GM12878 (cell line): ENCODE measurements around the gene AKAP8. TPM values are rescaled to one million over a fixed set of nuclear protein-coding genes. Genes with fewer than 3 reads are reported as not detected.

Experiments
- ATAC-seq: fragments of 200-7000 bp; cut with Tn5 transposase; 3 replicates; pipeline ENCODE4 v1.9.1; 2020; ENCODE audit warnings: mild to moderate bottlenecking, moderate library complexity
- BruUV-seq: library from RNA; stranded (reverse); fragments of 400-500 nt; replicated peaks from 2 replicates; lab custom pipeline; 2021; lab: Mats Ljungman, UMichigan
- CTCF ChIA-PET: fragments of 300-600 bp; sonication (Branson Sonifier 250); formaldehyde crosslinking; extraction: SDS; loops from one replicate; lab custom pipeline; 2021; ENCODE audit warnings: inconsistent platforms; lab: Yijun Ruan, JAX
- POLR2A ChIA-PET: fragments of 350-600 bp; formaldehyde crosslinking; extraction: SDS; loops from one replicate; lab custom pipeline; 2021; ENCODE audit warnings: inconsistent platforms; lab: Charles Lee
- RAD21 ChIA-PET: fragments of 300-600 bp; sonication (Branson Sonifier 250); formaldehyde crosslinking; loops from one replicate; lab custom pipeline; 2023; ENCODE audit warnings: antibody characterized with exemption; ENCODE audit not compliant: unreplicated experiment; lab: Charles Lee
- SMC1A ChIA-PET: fragments of 300-600 bp; sonication (Branson Sonifier 250); formaldehyde crosslinking; loops from one replicate; lab custom pipeline; 2023; ENCODE audit not compliant: unreplicated experiment, uncharacterized antibody; lab: Charles Lee
- DNase-seq: peaks from one replicate; pipeline ENCODE4 v3.0.0-alpha.2; 2011; ENCODE audit warnings: low read depth, low spot score
- FAIRE-seq: peaks from 3 replicates; lab custom pipeline; 2011; peaks lifted over from hg19 to GRCh38; lab: Jason Lieb, UNC
- H2AFZ ChIP-seq: 2 replicates; pipeline ENCODE4 v1.6.0; 2011; ENCODE audit warnings: low read depth, low read length, control low read depth; ENCODE audit not compliant: control insufficient read depth
- H3K27ac ChIP-seq: 2 replicates; pipeline ENCODE4 v1.5.1; 2011; ENCODE audit warnings: control low read depth; ENCODE audit not compliant: control insufficient read depth, insufficient read depth
- H3K27me3 ChIP-seq, 2 experiments: replicated peaks in 1 of 2; 2 replicates each; pipeline versions ENCODE4 v1.6.0 to v1.6.1; 2011; ENCODE audit warnings: low read length in 1 of 2; ENCODE audit not compliant: control insufficient read depth in 2 of 2, insufficient read depth in 2 of 2
- H3K36me3 ChIP-seq, 2 experiments: 2 replicates each; pipeline ENCODE4 v1.5.1; 2011; ENCODE audit warnings: low read length in 1 of 2; ENCODE audit not compliant: control insufficient read depth in 2 of 2, insufficient read depth in 2 of 2
- H3K4me1 ChIP-seq: 2 replicates; pipeline ENCODE4 v1.6.1; 2011; ENCODE audit warnings: mild to moderate bottlenecking, low read length, moderate library complexity, mixed read lengths; ENCODE audit not compliant: control insufficient read depth, insufficient read depth
- H3K4me2 ChIP-seq: 2 replicates; pipeline ENCODE4 v1.6.0; 2011; ENCODE audit warnings: control low read depth; ENCODE audit not compliant: control insufficient read depth, insufficient read depth
- H3K4me3 ChIP-seq: fragments of 200-600 bp; sonication (generic); 2 replicates; pipeline ENCODE4 v1.5.1; 2016
- H3K79me2 ChIP-seq: 2 replicates; pipeline ENCODE4 v1.6.0; 2011; ENCODE audit warnings: low read length; ENCODE audit not compliant: control insufficient read depth, insufficient read depth
- H3K9ac ChIP-seq: 2 replicates; pipeline ENCODE4 v1.8.0; 2011; ENCODE audit warnings: low read length, control low read depth, mixed read lengths; ENCODE audit not compliant: control insufficient read depth, insufficient read depth
- H3K9me3 ChIP-seq: replicated peaks from 3 replicates; pipeline ENCODE4 v1.5.1; 2011; ENCODE audit warnings: mild to moderate bottlenecking, low read length; ENCODE audit not compliant: control insufficient read depth, insufficient read depth
- H4K20me1 ChIP-seq: 2 replicates; pipeline ENCODE4 v1.6.0; 2011; ENCODE audit not compliant: control insufficient read depth, insufficient read depth
- ATF7 ChIP-seq: fragments of 450-650 bp; IDR thresholded peaks from 2 replicates; pipeline ENCODE4 v1.6.1; 2016; ENCODE audit warnings: low read depth, mild to moderate bottlenecking
- CBX5 ChIP-seq: sonication (generic); IDR thresholded peaks from 2 replicates; pipeline ENCODE4 v1.6.1; 2016; ENCODE audit warnings: low read depth, moderate library complexity, mild to moderate bottlenecking, inconsistent platforms
- CHD4 ChIP-seq: fragments of 200-600 bp; sonication (generic); IDR thresholded peaks from 2 replicates; pipeline ENCODE4 v1.6.1; 2016; ENCODE audit warnings: mild to moderate bottlenecking
- E2F4 ChIP-seq: IDR thresholded peaks from 2 replicates; pipeline ENCODE4 v1.6.1; 2012; ENCODE audit warnings: low read depth, low read length, improper control_type of control experiment
- EZH2 ChIP-seq: IDR thresholded peaks from 2 replicates; pipeline ENCODE4 v1.6.1; 2012; ENCODE audit warnings: low read depth, mild to moderate bottlenecking, control low read depth, inconsistent platforms, low read length, borderline replicate concordance; ENCODE audit not compliant: control insufficient read depth
- IKZF1 ChIP-seq: fragments of 450-650 bp; conservative IDR thresholded peaks from 2 replicates; pipeline ENCODE4 v1.6.1; 2017; ENCODE audit warnings: antibody characterized with exemption, mild to moderate bottlenecking
- IRF4 ChIP-seq: IDR thresholded peaks from 2 replicates; pipeline ENCODE4 v1.6.1; 2011; ENCODE audit warnings: low read depth, low read length
- NKRF ChIP-seq: fragments of 450-650 bp; conservative IDR thresholded peaks from 2 replicates; pipeline ENCODE4 v1.6.1; 2017; ENCODE audit warnings: mild to moderate bottlenecking, moderate library complexity
- PAX5 ChIP-seq: IDR thresholded peaks from 2 replicates; pipeline ENCODE4 v1.6.1; 2011; ENCODE audit warnings: low read depth, low read length, borderline replicate concordance
- RCOR1 ChIP-seq: conservative IDR thresholded peaks from 2 replicates; pipeline ENCODE4 v1.6.1; 2012; ENCODE audit warnings: low read depth, low read length, improper control_type of control experiment
- SMC3 ChIP-seq: IDR thresholded peaks from 2 replicates; pipeline ENCODE4 v1.6.1; 2011; ENCODE audit warnings: low read length, improper control_type of control experiment, borderline replicate concordance
- TCF12 ChIP-seq: IDR thresholded peaks from 2 replicates; pipeline ENCODE4 v1.6.1; 2011; ENCODE audit warnings: low read depth, mild to moderate bottlenecking, low read length
- ZBTB11 ChIP-seq: fragments of 450-650 bp; formaldehyde crosslinking; IDR thresholded peaks from 2 replicates; pipeline ENCODE4 v1.5.0; 2022; ENCODE audit warnings: mild to moderate bottlenecking, missing genetic modification characterization
- WGBS: methylation state at CpG from one replicate; pipeline ENCODE4 v1.1.6; 2016; ENCODE audit warnings: low lambda C conversion rate; ENCODE audit not compliant: insufficient replicate concordance, insufficient coverage; ENCODE audit errors: missing lambda C conversion rate; 5-methylcytosine and 5-hydroxymethylcytosine counted together
- in situ Hi-C: fragments of 300-500 bp; cut with MboI; formaldehyde crosslinking; loops from 9 replicates; pipeline ENCODE4 v1.14.3; 2018; ENCODE audit warnings: mixed read lengths
- intact Hi-C: fragments of 100-400 bp; cut with micrococcal nuclease; formaldehyde crosslinking; loops from one replicate; pipeline ENCODE4 v1.14.2; 2022; ENCODE audit not compliant: unreplicated experiment
- polyA plus RNA-seq, 11 experiments: library from polyadenylated mRNA; depleted of rRNA in 4 of 11; unstranded in 6 of 11; stranded (reverse) in 5 of 11; fragments of >200 nt; fragmentation: Nextera tagmentation in 4 of 11; fragmentation: Illumina TruSeq in 1 of 11; extraction: Ambion mirVana in 4 of 11; extraction: Trizol in 1 of 11; gene quantifications; 1 replicate in 1 of 11; 2 replicates in 10 of 11; pipeline versions ENCODE4 v1.2.1 to v1.2.3, GENCODE V29; 2011 to 2016; ENCODE audit warnings: inconsistent platforms in 2 of 11, missing spikeins in 2 of 11, low read depth in 1 of 11
- total RNA-seq, 4 experiments: library from RNA; depleted of rRNA in 3 of 4; stranded (reverse); fragments of >200 nt in 3 of 4; fragmentation: Illumina TruSeq in 1 of 4; extraction: Trizol in 1 of 4; gene quantifications; 2 replicates each; pipeline versions ENCODE4 v1.2.1 to v1.2.3, GENCODE V29; 2013 to 2021

AKAP8 gene
- total and polyA plus RNA-seq, 10 of the 15 experiments (the other 5 are each of a cell fraction or from before 2014, with no cell fraction given): 5.3 to 57.7 (median 20.6) TPM

GRCh38 chr19:15313649-15314279, 65.8 kb downstream of the AKAP8 start (continued):
- no peak for TF ChIP-seq SMC3
- TF ChIP-seq, all 136 proteins: peak for 0

- no peak overlapping the region for H3K27ac ChIP-seq
- TF ChIP-seq TCF12 (no peak), NKRF (no peak), ZBTB11 (CRISPR knock-in tag) (no peak), IKZF1 (no peak), CBX5 (no peak), IRF4 (no peak), ATF7 (no peak), EZH2 (no peak), RCOR1 (no peak), E2F4 (no peak), PAX5 (no peak), CHD4 (no peak)
- TF ChIP-seq, all 136 proteins: peak for 0
- H3K9ac ChIP-seq: no peak overlapping the region
- SMC1A ChIA-PET: interaction anchor here (1.1 kb wide), 1 partner anchor 9 kb away, joined by 3 read pairs; no protein-coding TSS in a partner anchor
- H3K4me1 ChIP-seq: peaks cover 5% of the 10 kb centered on the region; the same call in 1 of the 2 replicates
- no TSS peak for BruUV-seq
- no peak overlapping the region for H3K4me2 ChIP-seq
- no peak for FAIRE-seq
- peaks cover 18% of the 10 kb centered on the region for H4K20me1 ChIP-seq
- CTCF ChIA-PET: no interaction called here
- H3K9me3 ChIP-seq: peaks cover 5% of the 10 kb centered on the region
- intact Hi-C loops: no loop called here
- 97% methylated on average over 2 of the region's 2 CpGs for WGBS
- DNase-seq: no peak
- no peak overlapping the region for H3K4me3 ChIP-seq
- ATAC-seq: no peak
- H3K79me2 ChIP-seq: peaks cover 87% of the 10 kb centered on the region
- RAD21 ChIA-PET: no interaction called here
- in situ Hi-C loops: no loop called here
- no peaks in the 10 kb centered on the region for H3K27me3 ChIP-seq
- H2AFZ ChIP-seq: no peak overlapping the region
- H3K36me3 ChIP-seq: no peaks in the 10 kb centered on the region; a peak in 3 of 4 replicates
- POLR2A ChIA-PET: interaction anchor here (1.0 kb wide), 1 partner anchor 15 kb away, joined by 4 read pairs; no protein-coding TSS in a partner anchor
Observed at GRCh38 chr19:15307169-15307568, 72.4 kb downstream of the AKAP8 start.
